ENCODE results near the gene SH3BP4. TPM values are rescaled to one million over a fixed set of nuclear protein-coding genes. Genes with fewer than 3 reads are reported as not detected.

The SH3BP4 gene
- total and polyA plus RNA-seq, 4 donors, result 4.1 to 18.4 (median 12.2) TPM

DNA sequence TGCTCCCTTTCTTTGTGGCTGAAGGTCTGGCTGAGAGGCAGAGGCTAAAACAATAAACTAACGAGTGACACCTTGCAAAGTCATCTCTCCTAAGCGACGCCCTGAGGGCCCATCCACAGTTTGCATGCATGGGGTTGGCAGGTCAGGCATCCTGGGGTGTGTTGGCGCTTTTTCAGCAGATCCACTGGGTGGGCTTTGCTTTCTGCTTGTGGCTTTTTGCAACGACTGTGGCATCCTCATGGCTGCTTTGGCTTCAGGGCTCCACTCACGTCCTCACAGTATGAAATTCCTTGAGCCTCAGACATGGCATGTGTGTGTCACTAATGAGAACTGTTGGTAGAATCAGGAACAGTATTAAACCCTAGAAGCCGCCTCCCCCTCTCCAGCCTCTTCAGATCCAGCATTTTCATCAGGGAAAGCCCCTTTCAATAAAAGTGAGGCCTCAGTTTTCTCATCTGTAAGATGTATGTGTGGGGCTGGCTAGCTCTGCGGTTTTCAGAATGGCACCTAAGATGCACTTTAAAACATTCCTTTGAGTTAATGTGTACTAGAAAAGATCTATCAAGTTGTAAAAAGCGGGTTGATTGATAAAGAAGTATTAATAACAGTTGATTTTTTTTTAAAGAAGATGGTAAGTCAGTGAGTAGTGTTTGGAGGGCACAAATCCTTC, 72.5 kb downstream of the SH3BP4 start:
- no peak overlapping the region for H3K4me3 ChIP-seq (ENCODE audit: low read depth in 1 of 3, low read length in 3 of 3)
- peaks cover 0 to 7% (median 5%) of the 10 kb centered on the region in 4 donors for H3K4me1 ChIP-seq (ENCODE audit: control insufficient read depth in 4 of 4, insufficient read depth in 4 of 4, low read length in 3 of 4)
- WGBS, result 85% methylated on average over 9 of the region's 9 CpGs
- no peak overlapping the region for H3K27ac ChIP-seq (ENCODE audit: low read depth in 1 of 2, low read length in 2 of 2)
- H3K27me3 ChIP-seq (ENCODE audit: control insufficient read depth in 4 of 4, insufficient read depth in 4 of 4, low read length in 3 of 4), result no peaks in the 10 kb centered on the region
- no peaks in the 10 kb centered on the region for H3K36me3 ChIP-seq (ENCODE audit: control insufficient read depth in 4 of 4, insufficient read depth in 3 of 4, low read depth in 1 of 4, low read length in 3 of 4)
- TF ChIP-seq RAD21 (IDR thresholded peaks at IDR 0.05) (no peak), RXRA (IDR thresholded peaks at IDR 0.05) (no peak), JUND (IDR thresholded peaks at IDR 0.05) (no peak), FOXA2 (IDR thresholded peaks at IDR 0.05) (no peak), GABPA (IDR thresholded peaks at IDR 0.05 in 1 of 2, conservative IDR thresholded peaks at IDR 0.05 in 1 of 2) (no peak), HNF4G (IDR thresholded peaks at IDR 0.05) (no peak), YY1 (IDR thresholded peaks at IDR 0.05) (no peak), TAF1 (conservative IDR thresholded peaks at IDR 0.05) (no peak), SP1 (IDR thresholded peaks at IDR 0.05) (no peak), FOXA1 (IDR thresholded peaks at IDR 0.05) (no peak)
- TF ChIP-seq, protein P1, sequence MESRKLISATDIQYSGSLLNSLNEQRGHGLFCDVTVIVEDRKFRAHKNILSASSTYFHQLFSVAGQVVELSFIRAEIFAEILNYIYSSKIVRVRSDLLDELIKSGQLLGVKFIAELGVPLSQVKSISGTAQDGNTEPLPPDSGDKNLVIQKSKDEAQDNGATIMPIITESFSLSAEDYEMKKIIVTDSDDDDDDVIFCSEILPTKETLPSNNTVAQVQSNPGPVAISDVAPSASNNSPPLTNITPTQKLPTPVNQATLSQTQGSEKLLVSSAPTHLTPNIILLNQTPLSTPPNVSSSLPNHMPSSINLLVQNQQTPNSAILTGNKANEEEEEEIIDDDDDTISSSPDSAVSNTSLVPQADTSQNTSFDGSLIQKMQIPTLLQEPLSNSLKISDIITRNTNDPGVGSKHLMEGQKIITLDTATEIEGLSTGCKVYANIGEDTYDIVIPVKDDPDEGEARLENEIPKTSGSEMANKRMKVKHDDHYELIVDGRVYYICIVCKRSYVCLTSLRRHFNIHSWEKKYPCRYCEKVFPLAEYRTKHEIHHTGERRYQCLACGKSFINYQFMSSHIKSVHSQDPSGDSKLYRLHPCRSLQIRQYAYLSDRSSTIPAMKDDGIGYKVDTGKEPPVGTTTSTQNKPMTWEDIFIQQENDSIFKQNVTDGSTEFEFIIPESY (IDR thresholded peaks at IDR 0.05), result no peak
- TF ChIP-seq, protein P2, sequence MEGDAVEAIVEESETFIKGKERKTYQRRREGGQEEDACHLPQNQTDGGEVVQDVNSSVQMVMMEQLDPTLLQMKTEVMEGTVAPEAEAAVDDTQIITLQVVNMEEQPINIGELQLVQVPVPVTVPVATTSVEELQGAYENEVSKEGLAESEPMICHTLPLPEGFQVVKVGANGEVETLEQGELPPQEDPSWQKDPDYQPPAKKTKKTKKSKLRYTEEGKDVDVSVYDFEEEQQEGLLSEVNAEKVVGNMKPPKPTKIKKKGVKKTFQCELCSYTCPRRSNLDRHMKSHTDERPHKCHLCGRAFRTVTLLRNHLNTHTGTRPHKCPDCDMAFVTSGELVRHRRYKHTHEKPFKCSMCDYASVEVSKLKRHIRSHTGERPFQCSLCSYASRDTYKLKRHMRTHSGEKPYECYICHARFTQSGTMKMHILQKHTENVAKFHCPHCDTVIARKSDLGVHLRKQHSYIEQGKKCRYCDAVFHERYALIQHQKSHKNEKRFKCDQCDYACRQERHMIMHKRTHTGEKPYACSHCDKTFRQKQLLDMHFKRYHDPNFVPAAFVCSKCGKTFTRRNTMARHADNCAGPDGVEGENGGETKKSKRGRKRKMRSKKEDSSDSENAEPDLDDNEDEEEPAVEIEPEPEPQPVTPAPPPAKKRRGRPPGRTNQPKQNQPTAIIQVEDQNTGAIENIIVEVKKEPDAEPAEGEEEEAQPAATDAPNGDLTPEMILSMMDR (IDR thresholded peaks at IDR 0.05; ENCODE audit: low read depth, low read length, missing input control), result no peak
- TF ChIP-seq, protein P3, sequence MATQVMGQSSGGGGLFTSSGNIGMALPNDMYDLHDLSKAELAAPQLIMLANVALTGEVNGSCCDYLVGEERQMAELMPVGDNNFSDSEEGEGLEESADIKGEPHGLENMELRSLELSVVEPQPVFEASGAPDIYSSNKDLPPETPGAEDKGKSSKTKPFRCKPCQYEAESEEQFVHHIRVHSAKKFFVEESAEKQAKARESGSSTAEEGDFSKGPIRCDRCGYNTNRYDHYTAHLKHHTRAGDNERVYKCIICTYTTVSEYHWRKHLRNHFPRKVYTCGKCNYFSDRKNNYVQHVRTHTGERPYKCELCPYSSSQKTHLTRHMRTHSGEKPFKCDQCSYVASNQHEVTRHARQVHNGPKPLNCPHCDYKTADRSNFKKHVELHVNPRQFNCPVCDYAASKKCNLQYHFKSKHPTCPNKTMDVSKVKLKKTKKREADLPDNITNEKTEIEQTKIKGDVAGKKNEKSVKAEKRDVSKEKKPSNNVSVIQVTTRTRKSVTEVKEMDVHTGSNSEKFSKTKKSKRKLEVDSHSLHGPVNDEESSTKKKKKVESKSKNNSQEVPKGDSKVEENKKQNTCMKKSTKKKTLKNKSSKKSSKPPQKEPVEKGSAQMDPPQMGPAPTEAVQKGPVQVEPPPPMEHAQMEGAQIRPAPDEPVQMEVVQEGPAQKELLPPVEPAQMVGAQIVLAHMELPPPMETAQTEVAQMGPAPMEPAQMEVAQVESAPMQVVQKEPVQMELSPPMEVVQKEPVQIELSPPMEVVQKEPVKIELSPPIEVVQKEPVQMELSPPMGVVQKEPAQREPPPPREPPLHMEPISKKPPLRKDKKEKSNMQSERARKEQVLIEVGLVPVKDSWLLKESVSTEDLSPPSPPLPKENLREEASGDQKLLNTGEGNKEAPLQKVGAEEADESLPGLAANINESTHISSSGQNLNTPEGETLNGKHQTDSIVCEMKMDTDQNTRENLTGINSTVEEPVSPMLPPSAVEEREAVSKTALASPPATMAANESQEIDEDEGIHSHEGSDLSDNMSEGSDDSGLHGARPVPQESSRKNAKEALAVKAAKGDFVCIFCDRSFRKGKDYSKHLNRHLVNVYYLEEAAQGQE (IDR thresholded peaks at IDR 0.05), result no peak
- TF ChIP-seq, protein P4, sequence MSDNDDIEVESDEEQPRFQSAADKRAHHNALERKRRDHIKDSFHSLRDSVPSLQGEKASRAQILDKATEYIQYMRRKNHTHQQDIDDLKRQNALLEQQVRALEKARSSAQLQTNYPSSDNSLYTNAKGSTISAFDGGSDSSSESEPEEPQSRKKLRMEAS (IDR thresholded peaks at IDR 0.05), result no peak
- no peak for DNase-seq (ENCODE audit: low spot score)
- H3K9me3 ChIP-seq (ENCODE audit: control insufficient read depth in 4 of 4, low read length in 3 of 4), result no peaks in the 10 kb centered on the region
- no peak overlapping the region for H3K9ac ChIP-seq (ENCODE audit: low read depth in 1 of 2, low read length in 2 of 2)
